ENCODE results near the gene NDUFAF2. TPM values are rescaled to one million over a fixed set of nuclear protein-coding genes. Genes with fewer than 3 reads are reported as not detected.

NDUFAF2 gene
- total and polyA plus RNA-seq, 9 donors = 24.8 to 81.7 (median 31.8) TPM

GRCh38 chr5:61023131-61023530 lies 78.1 kb downstream of the NDUFAF2 start:
- no peak overlapping the region for H3K27ac ChIP-seq
- intact Hi-C loops (cut with DNase I) = no loop called here
- H3K4me3 ChIP-seq = no peak overlapping the region
- WGBS, 3 donors = 32 to 55% (median 40%) methylated on average over 1 of the region's 1 CpG
- no peak for DNase-seq
- no peaks in the 10 kb centered on the region for H3K36me3 ChIP-seq
- TF ChIP-seq POLR2A (IDR thresholded peaks at IDR 0.05) = no peak
- TF ChIP-seq EP300 (IDR thresholded peaks at IDR 0.05) = no peak
- TF ChIP-seq CTCF (IDR thresholded peaks at IDR 0.05) = no peak
- no peaks in the 10 kb centered on the region for H3K9me3 ChIP-seq
- no peaks in the 10 kb centered on the region for H3K27me3 ChIP-seq
- no peaks in the 10 kb centered on the region for H3K4me1 ChIP-seq (ENCODE audit: insufficient read depth)

- no peaks in the 10 kb centered on the region for H3K36me3 ChIP-seq
- no peaks in the 10 kb centered on the region for H3K27me3 ChIP-seq
- no peak overlapping the region for H3K27ac ChIP-seq
- TF ChIP-seq CTCF (IDR thresholded peaks at IDR 0.05) (no peak), POLR2A (IDR thresholded peaks at IDR 0.05) (no peak)
- no peak for DNase-seq
- no peak overlapping the region for H3K4me3 ChIP-seq
- WGBS, 3 donors = 40 to 52% (median 42%) methylated on average over 2 of the region's 2 CpGs
- H3K9me3 ChIP-seq = no peaks in the 10 kb centered on the region
- peaks cover 2% of the 10 kb centered on the region for H3K4me1 ChIP-seq (ENCODE audit: insufficient read depth)
- intact Hi-C loops (cut with DNase I) = no loop called here
Observed at GRCh38 chr5:61026004-61026403, 81.0 kb downstream of the NDUFAF2 start.

GRCh38 chr5:61028382-61028781 lies 83.4 kb downstream of the NDUFAF2 start:
- Histone ChIP-seq H3K27ac (no peak overlapping the region), H3K4me3 (no peak overlapping the region), H3K36me3 (no peaks in the 10 kb centered on the region), H3K4me1 (ENCODE audit: insufficient read depth) (peaks cover 2% of the 10 kb centered on the region), H3K9me3 (no peaks in the 10 kb centered on the region), H3K27me3 (no peaks in the 10 kb centered on the region)
- DNase-seq = no peak
- intact Hi-C loops (cut with DNase I) = no loop called here
- TF ChIP-seq CTCF (IDR thresholded peaks at IDR 0.05) (no peak), EP300 (IDR thresholded peaks at IDR 0.05) (no peak), POLR2A (IDR thresholded peaks at IDR 0.05) (no peak)
- WGBS, 3 donors = 85 to 96% (median 92%) methylated on average over 1 of the region's 1 CpG

- H3K4me1 ChIP-seq (ENCODE audit: insufficient read depth) = peaks cover 2% of the 10 kb centered on the region
- TF ChIP-seq POLR2A (IDR thresholded peaks at IDR 0.05) = no peak
- no peak for TF ChIP-seq EP300 (IDR thresholded peaks at IDR 0.05)
- no peak for TF ChIP-seq CTCF (IDR thresholded peaks at IDR 0.05)
- 42 to 67% (median 54%) methylated on average over 6 of the region's 6 CpGs for WGBS, 3 donors
- no peak for DNase-seq
- intact Hi-C loops (cut with DNase I) = no loop called here
- H3K27ac ChIP-seq = no peak overlapping the region
- H3K36me3 ChIP-seq = no peaks in the 10 kb centered on the region
- no peak overlapping the region for H3K4me3 ChIP-seq
- H3K9me3 ChIP-seq = no peaks in the 10 kb centered on the region
- no peaks in the 10 kb centered on the region for H3K27me3 ChIP-seq
Observed at GRCh38 chr5:61029456-61030162, 84.6 kb downstream of the NDUFAF2 start.
